ENCODE data around the gene CCDC122.

DNA sequence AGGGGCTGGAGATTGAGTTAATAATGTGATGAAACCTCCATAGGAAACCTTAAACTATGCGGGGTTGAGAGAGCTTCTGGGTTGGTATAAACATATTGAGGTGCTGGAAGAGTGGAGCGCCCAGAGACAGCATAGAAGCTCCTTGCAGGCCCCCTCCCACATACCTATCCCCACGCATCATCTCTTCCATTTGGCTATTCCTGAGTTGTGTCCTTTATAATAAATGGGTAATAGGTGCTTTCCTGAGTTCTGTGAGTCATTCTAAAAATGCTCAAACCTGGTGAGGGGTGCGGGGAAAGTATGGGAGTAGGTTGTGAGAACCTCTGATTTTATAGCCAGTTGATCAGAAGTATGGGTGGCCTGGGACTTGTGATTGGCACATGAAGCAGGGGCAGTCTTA is 14.6 kb downstream of the CCDC122 start:
- TF ChIP-seq, protein P1, sequence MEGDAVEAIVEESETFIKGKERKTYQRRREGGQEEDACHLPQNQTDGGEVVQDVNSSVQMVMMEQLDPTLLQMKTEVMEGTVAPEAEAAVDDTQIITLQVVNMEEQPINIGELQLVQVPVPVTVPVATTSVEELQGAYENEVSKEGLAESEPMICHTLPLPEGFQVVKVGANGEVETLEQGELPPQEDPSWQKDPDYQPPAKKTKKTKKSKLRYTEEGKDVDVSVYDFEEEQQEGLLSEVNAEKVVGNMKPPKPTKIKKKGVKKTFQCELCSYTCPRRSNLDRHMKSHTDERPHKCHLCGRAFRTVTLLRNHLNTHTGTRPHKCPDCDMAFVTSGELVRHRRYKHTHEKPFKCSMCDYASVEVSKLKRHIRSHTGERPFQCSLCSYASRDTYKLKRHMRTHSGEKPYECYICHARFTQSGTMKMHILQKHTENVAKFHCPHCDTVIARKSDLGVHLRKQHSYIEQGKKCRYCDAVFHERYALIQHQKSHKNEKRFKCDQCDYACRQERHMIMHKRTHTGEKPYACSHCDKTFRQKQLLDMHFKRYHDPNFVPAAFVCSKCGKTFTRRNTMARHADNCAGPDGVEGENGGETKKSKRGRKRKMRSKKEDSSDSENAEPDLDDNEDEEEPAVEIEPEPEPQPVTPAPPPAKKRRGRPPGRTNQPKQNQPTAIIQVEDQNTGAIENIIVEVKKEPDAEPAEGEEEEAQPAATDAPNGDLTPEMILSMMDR (IDR thresholded peaks at IDR 0.05; ENCODE audit: insufficient read depth, low read depth, low read length) = no peak
- TF ChIP-seq EZH2 (IDR thresholded peaks at IDR 0.05; ENCODE audit: insufficient read depth, low read length) = no peak

All from astrocyte (in vitro differentiated cells and primary cell).